ENCODE measurements around the gene SIN3A.
"Not testable (repeated sequence)": the region's sequence is repeated elsewhere in the genome, so short reads cannot be mapped to it uniquely, and the experiment has no call there.

Gene SIN3A

GRCh38 chr15:75451674-75452363 lies at the start of gene SIN3A:
SIN3A (minus strand) TSS chr15:75451690; CDS start chr15:75430375, 21,315 bp downstream.
- DNase-seq = peak; percentile 99 to 100

- DNase-seq = no peak
Observed at GRCh38 chr15:75493732-75494131, 42.2 kb upstream of the SIN3A start.

DNA sequence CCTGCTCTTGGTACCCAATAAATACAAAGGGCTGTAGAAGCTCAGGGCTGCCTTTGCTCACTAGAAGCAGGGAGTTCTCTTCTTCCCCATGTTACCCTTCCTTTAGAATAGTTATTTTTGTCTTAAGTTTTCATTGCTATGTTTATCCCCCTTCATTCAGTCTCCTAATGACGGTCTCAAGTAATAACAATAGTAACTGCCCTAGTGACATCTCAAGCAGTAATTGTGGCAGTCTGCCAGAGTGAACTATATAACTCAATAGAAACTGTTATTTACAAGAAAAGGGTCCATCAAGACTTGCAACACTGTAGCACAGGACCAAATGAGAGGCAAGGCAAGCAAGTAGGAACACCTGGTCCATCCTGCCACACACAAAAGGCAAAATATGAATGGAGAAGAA lies 32.5 kb upstream of the SIN3A start:
- no peak for DNase-seq

GRCh38 chr15:75483556-75483955 lies 32.1 kb upstream of the SIN3A start:
- not testable (repeated sequence) for DNase-seq

- no peak for DNase-seq
Observed at GRCh38 chr15:75483106-75483505, 31.6 kb upstream of the SIN3A start.

GRCh38 chr15:75480463-75480862 lies 29.0 kb upstream of the SIN3A start:
- DNase-seq = not testable (repeated sequence)

GRCh38 chr15:75479670-75480069 lies 28.2 kb upstream of the SIN3A start:
- no peak for DNase-seq

DNA sequence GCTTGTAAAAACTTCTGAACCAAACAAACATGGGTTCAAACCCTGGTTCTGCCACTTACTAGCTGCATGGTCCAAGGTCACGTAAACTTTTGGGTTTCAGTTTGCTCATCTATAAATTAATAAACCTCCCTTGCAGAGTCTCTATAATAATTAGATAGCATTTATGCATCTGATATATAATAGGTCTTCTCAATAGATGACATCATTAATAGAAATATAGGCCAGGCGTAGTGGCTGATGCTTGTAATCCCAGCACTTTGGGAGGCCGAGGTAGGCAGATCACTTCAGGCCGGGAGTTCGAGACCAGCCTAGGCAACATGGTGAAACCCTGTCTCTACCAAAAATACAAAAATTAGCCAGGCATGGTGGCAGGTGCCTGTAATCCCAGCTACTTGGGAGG lies 25.6 kb upstream of the SIN3A start:
- not testable (repeated sequence) for DNase-seq

DNA sequence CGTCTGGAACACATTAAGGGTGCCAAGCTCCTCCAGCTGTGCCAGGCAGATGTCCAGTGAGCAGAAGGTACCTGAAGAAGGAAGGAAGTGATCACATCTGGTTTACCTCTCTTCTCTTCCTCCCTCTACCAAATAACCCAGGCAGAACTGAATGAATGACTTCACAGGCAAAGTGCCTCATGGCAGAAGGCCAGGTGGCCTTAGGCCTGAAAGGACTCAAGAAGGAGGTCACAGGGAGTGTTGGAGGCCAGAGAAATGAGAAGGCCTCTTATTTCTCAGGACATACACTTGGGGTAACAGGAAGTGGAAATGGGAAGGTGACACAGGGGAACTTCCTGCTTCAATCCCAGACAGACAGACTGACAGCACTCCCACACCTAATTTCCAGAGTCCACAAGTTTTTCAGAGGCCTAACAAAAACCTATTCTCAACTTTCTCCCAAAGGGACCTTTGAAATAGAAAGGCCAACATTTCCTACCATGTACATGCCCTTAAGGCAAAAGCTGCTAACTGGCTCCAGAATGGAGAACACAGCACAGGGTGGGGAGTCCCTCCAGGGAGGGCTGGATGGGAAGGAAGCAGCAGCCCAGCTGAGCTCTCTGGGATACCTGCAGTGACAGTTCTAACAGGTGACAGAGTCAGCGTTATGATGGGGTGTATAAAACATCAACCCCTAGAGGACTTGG lies 17.6 kb upstream of the SIN3A start:
- peak; percentile 16 to 18 for DNase-seq

- no peak for DNase-seq
Observed at GRCh38 chr15:75460646-75461045, 9.2 kb upstream of the SIN3A start.

DNA sequence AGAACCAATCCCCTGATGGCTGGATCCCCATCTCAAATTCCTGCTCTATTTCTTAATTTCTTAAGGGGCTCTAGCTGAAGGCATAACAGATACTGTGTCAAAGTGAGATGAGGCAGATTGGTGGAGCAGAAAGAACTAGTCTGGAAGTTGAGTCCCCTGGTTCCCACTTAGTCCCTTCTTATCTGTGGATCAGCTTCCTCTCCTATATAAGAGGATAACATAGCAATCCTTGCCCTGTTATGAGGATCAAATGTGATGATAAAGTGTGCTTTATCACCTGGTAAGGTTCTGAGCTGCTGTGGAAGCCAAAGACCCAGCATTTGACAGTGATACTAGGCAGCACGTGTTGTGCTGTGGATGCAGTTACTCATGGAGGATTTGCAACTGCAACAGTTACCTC lies 8.1 kb upstream of the SIN3A start:
- no peak for DNase-seq

- DNase-seq = peak; percentile 30 to 38
Observed at GRCh38 chr15:75456710-75457109, 5.2 kb upstream of the SIN3A start.

- DNase-seq = peak; percentile 45 to 74
Observed at GRCh38 chr15:75455982-75456531, 4.6 kb upstream of the SIN3A start.

DNA sequence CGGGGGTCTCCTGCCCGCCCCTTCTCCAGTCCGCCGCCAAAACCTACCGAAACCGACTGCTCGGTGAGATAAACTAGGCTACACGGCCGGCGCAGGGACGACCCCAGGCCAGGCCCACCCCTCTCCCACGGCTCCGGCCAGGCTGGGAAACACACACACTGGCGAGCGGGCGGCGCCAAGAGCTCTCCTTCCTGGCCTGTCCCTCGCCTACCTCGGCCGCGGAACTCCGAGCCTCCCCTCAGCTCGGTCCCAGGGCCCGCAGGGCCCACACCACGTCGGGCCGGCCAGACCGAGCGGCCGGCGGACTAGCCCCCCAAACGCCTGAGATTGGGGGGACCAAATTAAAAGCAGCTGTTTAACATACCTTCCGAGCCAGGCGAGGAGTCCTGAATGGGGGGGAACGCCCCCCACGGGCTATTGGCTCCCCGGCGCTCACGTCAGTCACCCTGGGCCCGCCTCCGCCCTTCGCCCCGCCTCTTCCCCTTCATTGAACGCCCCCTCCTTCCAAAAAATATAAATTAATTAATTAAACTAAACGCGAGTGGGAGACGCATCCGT lies 4.0 kb upstream of the SIN3A start:
- peak; percentile 76 to 88 for DNase-seq

- peak; percentile 47 to 64 for DNase-seq
Observed at GRCh38 chr15:75454471-75455378, 3.2 kb upstream of the SIN3A start.

- DNase-seq = peak; percentile 100
Observed at GRCh38 chr15:75453703-75454470, 2.4 kb upstream of the SIN3A start.

- DNase-seq = peak; percentile 17 to 26
Observed at GRCh38 chr15:75452865-75453702, 1.6 kb upstream of the SIN3A start.

DNA sequence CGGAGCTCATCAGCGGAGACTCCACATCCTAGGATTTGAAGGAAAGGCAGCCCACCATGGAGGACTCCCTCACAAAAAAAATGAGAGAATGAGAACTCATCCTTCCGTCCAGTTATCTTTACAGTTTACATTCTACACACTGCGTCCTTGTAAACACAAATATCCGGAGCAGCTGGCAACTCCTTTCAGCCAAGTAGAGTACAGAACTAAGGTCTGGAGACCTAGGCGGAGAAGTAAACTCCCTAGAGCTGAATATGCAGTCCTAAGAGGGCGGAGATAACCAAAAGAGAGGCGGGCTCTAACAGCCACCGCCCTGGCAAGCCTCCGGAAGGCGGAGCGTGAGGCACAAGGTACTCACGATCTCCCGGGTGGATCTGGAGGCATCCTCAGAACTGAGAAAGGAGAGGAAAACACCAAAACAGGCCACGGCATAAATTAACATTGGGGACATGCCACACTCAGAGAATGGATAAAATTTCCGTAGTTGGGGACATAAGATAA lies 924 bp upstream of the SIN3A start:
- peak; percentile 79 to 82 for DNase-seq

DNA sequence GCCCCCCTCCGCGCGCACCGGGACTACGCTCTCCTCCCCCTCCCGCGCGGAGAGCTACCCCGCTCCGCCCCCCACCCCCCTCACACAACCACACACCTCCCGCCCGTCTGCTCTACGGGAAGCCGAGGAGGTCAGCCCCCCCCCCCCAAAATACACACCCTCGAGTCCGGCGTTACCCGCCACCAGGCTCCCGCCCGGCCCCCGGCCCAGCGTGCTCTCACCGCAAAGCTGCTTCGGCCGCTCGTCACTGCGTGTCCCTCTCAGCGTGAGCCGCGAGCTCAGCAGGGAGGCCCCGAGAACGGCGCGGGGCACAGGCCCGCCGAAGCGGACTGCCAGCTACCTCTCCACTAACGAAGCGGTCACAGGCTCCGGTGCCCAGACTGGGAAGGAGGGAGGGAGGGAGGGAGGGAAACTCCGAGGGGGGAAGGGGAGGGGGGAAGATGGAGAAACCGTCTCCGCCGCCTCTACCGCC lies 252 bp downstream of the SIN3A start:
- DNase-seq = no peak
